Bronchial epithelial cell (primary cell): ENCODE data around the gene EFEMP2. TPM values are rescaled to one million over a fixed set of nuclear protein-coding genes. Genes with fewer than 3 reads are reported as not detected.

Experiments used
- DNase-seq: peaks from one replicate; pipeline ENCODE4 v3.0.0-alpha.2; 2010; ENCODE audit warnings: low read depth
- FAIRE-seq: peaks from 2 replicates; lab custom pipeline; 2011; peaks lifted over from hg19 to GRCh38; lab: Jason Lieb, UNC
- H3K27me3 ChIP-seq: 2 replicates; pipeline ENCODE4 v1.5.1; 2011; ENCODE audit warnings: low read length; ENCODE audit not compliant: control insufficient read depth, insufficient read depth
- H3K36me3 ChIP-seq: 2 replicates; pipeline ENCODE4 v1.5.1; 2011; ENCODE audit warnings: low read length; ENCODE audit not compliant: control insufficient read depth, insufficient read depth
- H3K4me3 ChIP-seq: 2 replicates; pipeline ENCODE4 v1.5.1; 2011; ENCODE audit warnings: mild to moderate bottlenecking, low read depth, low read length, control low read depth
- CTCF ChIP-seq: IDR thresholded peaks from 2 replicates; pipeline ENCODE4 v1.5.1; 2011; ENCODE audit warnings: mild to moderate bottlenecking, moderate library complexity, low read length, control low read depth, inconsistent platforms; ENCODE audit not compliant: insufficient read depth, severe bottlenecking
- total RNA-seq: library from RNA; depleted of rRNA; stranded (reverse); fragments of >200 nt; gene quantifications from 2 replicates; pipeline ENCODE4 v1.2.1, GENCODE V29; 2014

The EFEMP2 gene
- total RNA-seq, 1 donor from 2014 or later = 2.9 TPM

GRCh38 chr11:65855927-65856363 is 16.7 kb downstream of the EFEMP2 start:
- no peaks in the 10 kb centered on the region for H3K27me3 ChIP-seq
- no peak for FAIRE-seq
- no peak for TF ChIP-seq CTCF
- peaks cover 34% of the 10 kb centered on the region for H3K36me3 ChIP-seq
- no peak overlapping the region for H3K4me3 ChIP-seq
- no peak for DNase-seq

- no peak for FAIRE-seq
- no peak overlapping the region for H3K4me3 ChIP-seq
- peaks cover 34% of the 10 kb centered on the region for H3K36me3 ChIP-seq
- no peaks in the 10 kb centered on the region for H3K27me3 ChIP-seq
- DNase-seq = no peak
- no peak for TF ChIP-seq CTCF
These were observed 17.5 kb downstream of the EFEMP2 start for GRCh38 chr11:65854852-65855837.

- no peak for TF ChIP-seq CTCF
- Histone ChIP-seq H3K27me3 (no peaks in the 10 kb centered on the region), H3K4me3 (no peak overlapping the region), H3K36me3 (peaks cover 34% of the 10 kb centered on the region)
- FAIRE-seq (no peak), DNase-seq (no peak)
These were observed 18.4 kb downstream of the EFEMP2 start for GRCh38 chr11:65854161-65854592.

GRCh38 chr11:65853246-65853979 is 19.2 kb downstream of the EFEMP2 start:
- Histone ChIP-seq H3K4me3 (no peak overlapping the region), H3K36me3 (peaks cover 34% of the 10 kb centered on the region), H3K27me3 (no peaks in the 10 kb centered on the region)
- FAIRE-seq (no peak), DNase-seq (no peak)
- no peak for TF ChIP-seq CTCF

- Histone ChIP-seq H3K27me3 (no peaks in the 10 kb centered on the region), H3K36me3 (peaks cover 34% of the 10 kb centered on the region), H3K4me3 (no peak overlapping the region)
- no peak for TF ChIP-seq CTCF
- DNase-seq (no peak), FAIRE-seq (no peak)
These were observed 19.9 kb downstream of the EFEMP2 start for GRCh38 chr11:65852508-65853245.
